KMS-11 (cell line): Measurements from ENCODE around the gene OR10J4.
"Not testable (repeated sequence)": the region's sequence is repeated elsewhere in the genome, so short reads cannot be mapped to it uniquely, and the experiment has no call there.

Source experiments
- H2AFZ ChIP-seq: fragments of 200-600 bp; sonication (generic); 2 replicates; pipeline ENCODE4 v1.6.1; 2016; ENCODE audit warnings: antibody characterized with exemption, mixed run types, low read depth
- H3K27ac ChIP-seq: fragments of 200-600 bp; sonication (generic); 2 replicates; pipeline ENCODE4 v1.6.1; 2016; ENCODE audit warnings: mild to moderate bottlenecking, mixed run types
- H3K27me3 ChIP-seq: fragments of 200-600 bp; sonication (generic); 2 replicates; pipeline ENCODE4 v1.6.1; 2017; ENCODE audit warnings: mild to moderate bottlenecking, low read depth, mixed run types, moderate library complexity; ENCODE audit not compliant: insufficient read depth
- H3K36me3 ChIP-seq: fragments of 200-600 bp; sonication (generic); 2 replicates; pipeline ENCODE4 v1.6.1; 2017; ENCODE audit warnings: mild to moderate bottlenecking, mixed run types; ENCODE audit not compliant: insufficient read depth
- H3K4me1 ChIP-seq: fragments of 200-600 bp; sonication (generic); 2 replicates; pipeline ENCODE4 v1.6.1; 2016; ENCODE audit warnings: mild to moderate bottlenecking, low read depth, mixed run types; ENCODE audit not compliant: poor library complexity, severe bottlenecking
- H3K4me2 ChIP-seq: fragments of 200-600 bp; sonication (generic); 2 replicates; pipeline ENCODE4 v1.7.0; 2016; ENCODE audit warnings: mild to moderate bottlenecking, mixed run types
- H3K4me3 ChIP-seq: fragments of 200-600 bp; sonication (generic); IDR thresholded peaks from 2 replicates; pipeline ENCODE4 v1.6.1; 2017; ENCODE audit warnings: low read depth, low read length, mixed read lengths; ENCODE audit not compliant: insufficient read depth
- H3K79me2 ChIP-seq: fragments of 200-600 bp; sonication (generic); 2 replicates; pipeline ENCODE4 v1.6.1; 2016; ENCODE audit warnings: low read depth, mixed run types; ENCODE audit not compliant: insufficient read depth
- H3K9ac ChIP-seq: fragments of 200-600 bp; sonication (generic); 2 replicates; pipeline ENCODE4 v1.6.1; 2016; ENCODE audit warnings: mild to moderate bottlenecking, mixed run types
- H4K20me1 ChIP-seq: fragments of 200-600 bp; sonication (generic); 2 replicates; pipeline ENCODE4 v1.6.1; 2016; ENCODE audit warnings: mild to moderate bottlenecking, mixed run types; ENCODE audit not compliant: insufficient read depth
- CTCF ChIP-seq: fragments of 200-600 bp; sonication (generic); conservative IDR thresholded peaks from 2 replicates; pipeline ENCODE4 v1.6.1; 2017; ENCODE audit warnings: low read depth, mild to moderate bottlenecking, antibody characterized with exemption, low read length, moderate library complexity, mixed read lengths

Gene OR10J4

GRCh38 chr1:159444511-159444910, 12.5 kb downstream of the OR10J4 start:
- Histone ChIP-seq H3K4me3 (no peak overlapping the region), H3K36me3 (no peaks in the 10 kb centered on the region), H3K9ac (no peak overlapping the region), H3K79me2 (no peaks in the 10 kb centered on the region), H3K27me3 (no peaks in the 10 kb centered on the region), H4K20me1 (no peaks in the 10 kb centered on the region), H3K4me2 (no peak overlapping the region), H2AFZ (no peak overlapping the region), H3K27ac (no peak overlapping the region), H3K4me1 (no peaks in the 10 kb centered on the region)
- TF ChIP-seq CTCF, result no peak

- Histone ChIP-seq H2AFZ (no peak overlapping the region), H3K27me3 (no peaks in the 10 kb centered on the region), H3K79me2 (no peaks in the 10 kb centered on the region), H3K4me3 (no peak overlapping the region), H3K4me1 (no peaks in the 10 kb centered on the region), H3K4me2 (no peak overlapping the region), H4K20me1 (no peaks in the 10 kb centered on the region), H3K36me3 (no peaks in the 10 kb centered on the region), H3K9ac (no peak overlapping the region), H3K27ac (no peak overlapping the region)
- no peak for TF ChIP-seq CTCF
Measured at GRCh38 chr1:159448181-159448580, 16.2 kb downstream of the OR10J4 start.

- not testable (repeated sequence) for H3K9ac ChIP-seq, H3K4me1 ChIP-seq, H4K20me1 ChIP-seq, H3K27ac ChIP-seq, H2AFZ ChIP-seq, H3K36me3 ChIP-seq, H3K27me3 ChIP-seq, H3K4me3 ChIP-seq, H3K79me2 ChIP-seq, H3K4me2 ChIP-seq
Measured at GRCh38 chr1:159449605-159450004, 17.6 kb downstream of the OR10J4 start.

GRCh38 chr1:159459551-159459950, 27.5 kb downstream of the OR10J4 start:
- Histone ChIP-seq H3K27me3 (no peaks in the 10 kb centered on the region), H3K79me2 (no peaks in the 10 kb centered on the region), H3K4me1 (no peaks in the 10 kb centered on the region), H3K9ac (no peak overlapping the region), H2AFZ (no peak overlapping the region), H3K36me3 (no peaks in the 10 kb centered on the region), H3K4me3 (no peak overlapping the region), H4K20me1 (no peaks in the 10 kb centered on the region), H3K27ac (no peak overlapping the region), H3K4me2 (no peak overlapping the region)
- TF ChIP-seq CTCF, result no peak

GRCh38 chr1:159465191-159465603, 33.2 kb downstream of the OR10J4 start:
- Histone ChIP-seq H4K20me1 (no peaks in the 10 kb centered on the region), H3K36me3 (no peaks in the 10 kb centered on the region)
- no peak for TF ChIP-seq CTCF

More at GRCh38 chr1:159465191-159465603, 33.2 kb downstream of the OR10J4 start:
- Histone ChIP-seq H3K27ac (no peak overlapping the region), H2AFZ (no peak overlapping the region), H3K4me1 (no peaks in the 10 kb centered on the region), H3K27me3 (no peaks in the 10 kb centered on the region), H3K9ac (no peak overlapping the region), H3K4me2 (no peak overlapping the region), H3K79me2 (no peaks in the 10 kb centered on the region), H3K4me3 (no peak overlapping the region)
